ENCODE data around the gene CLDN6.

Gene CLDN6

DNA sequence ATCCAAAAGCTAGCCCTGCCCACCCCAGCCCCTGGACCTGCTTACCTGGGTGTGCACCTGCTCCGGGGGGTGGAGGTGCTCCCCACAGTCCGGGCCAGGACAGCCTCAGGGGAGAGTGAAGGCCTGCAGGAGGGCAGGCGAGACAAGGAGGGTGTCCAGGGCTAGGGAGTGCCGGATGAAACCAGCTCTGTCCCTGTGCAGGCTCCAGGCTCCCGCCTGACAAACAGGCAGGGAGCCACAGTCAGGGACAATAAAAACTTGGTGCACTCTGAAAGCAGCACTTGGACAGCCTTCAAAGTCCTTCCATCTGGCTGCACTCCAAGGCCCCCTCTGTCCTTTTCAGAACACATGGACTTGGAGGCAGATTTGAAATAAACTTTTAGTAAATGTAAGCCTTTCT, 44.9 kb downstream of the CLDN6 start:
- in situ Hi-C loops (cut with MboI; ENCODE audit: low sequenced_read_pairs), result no loop called here

DNA sequence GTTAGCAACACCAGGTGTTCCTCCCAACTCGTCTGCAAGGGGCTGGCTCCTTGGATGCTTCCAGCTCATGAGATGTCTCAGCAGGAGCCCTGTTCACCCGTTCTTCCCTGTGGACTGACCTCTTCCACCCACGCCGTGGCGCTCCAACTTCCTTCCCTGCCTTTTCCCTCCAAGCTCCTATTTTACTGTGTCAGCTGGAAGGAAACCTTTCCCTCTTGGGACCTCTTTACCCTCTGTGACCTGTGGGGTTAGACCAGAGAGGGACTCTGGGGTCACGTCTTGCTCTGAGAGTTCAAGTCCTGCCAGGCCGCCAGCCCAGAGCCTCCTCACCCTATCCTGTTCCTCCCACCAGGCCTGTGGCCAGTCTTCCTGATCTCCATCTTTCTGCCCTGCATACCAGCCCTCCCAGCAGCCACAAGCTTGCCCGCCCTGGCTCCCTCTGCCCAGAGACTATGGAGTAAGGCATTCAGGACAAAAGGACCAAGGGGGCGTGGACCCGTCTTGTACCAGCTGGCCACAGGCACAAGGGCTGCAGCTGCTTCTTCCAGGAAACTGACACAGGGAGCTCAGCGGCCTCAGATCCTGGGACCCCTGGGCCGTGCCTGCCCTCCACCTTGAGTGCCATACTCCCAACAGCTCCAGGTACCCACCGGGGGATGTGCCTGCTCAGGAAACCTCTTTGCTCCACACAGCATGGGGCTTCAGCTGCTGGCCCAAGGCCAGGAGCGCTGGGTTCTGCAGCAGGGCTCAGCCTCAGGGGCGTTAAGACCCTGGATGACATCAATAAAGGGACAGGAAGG, 45.8 kb downstream of the CLDN6 start:
- in situ Hi-C loops (cut with MboI; ENCODE audit: low sequenced_read_pairs), result no loop called here

DNA sequence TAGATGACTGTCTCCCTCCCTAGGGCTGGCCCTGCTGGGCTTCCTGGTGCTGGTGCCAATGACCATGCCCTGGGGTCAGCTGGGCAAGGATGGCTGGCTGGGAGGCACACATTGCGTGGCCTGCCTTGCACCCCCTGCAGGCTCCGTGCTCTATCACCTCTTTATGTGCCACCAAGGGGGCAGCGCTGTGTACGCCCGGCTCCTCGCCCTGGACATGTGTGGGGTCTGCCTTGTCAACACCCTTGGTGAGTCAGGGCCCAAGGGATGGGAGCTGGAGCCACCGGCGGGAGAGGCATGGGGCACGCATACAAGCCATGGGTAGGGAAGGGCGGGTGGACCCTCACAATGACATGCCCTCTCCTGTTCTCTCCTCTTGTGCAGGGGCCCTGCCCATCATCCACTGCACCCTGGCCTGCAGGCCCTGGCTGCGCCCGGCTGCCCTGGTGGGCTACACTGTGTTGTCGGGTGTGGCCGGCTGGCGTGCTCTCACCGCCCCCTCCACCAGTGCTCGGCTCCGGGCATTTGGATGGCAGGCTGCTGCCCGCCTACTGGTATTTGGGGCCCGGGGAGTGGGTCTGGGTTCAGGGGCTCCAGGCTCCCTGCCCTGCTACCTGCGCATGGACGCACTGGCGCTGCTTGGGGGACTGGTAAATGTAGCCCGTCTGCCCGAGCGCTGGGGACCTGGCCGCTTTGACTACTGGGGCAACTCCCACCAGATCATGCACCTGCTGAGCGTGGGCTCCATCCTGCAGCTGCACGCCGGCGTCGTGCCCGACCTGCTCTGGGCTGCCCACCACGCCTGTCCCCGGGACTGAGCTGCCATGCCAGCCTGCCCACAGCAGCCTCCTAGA, 46.6 kb downstream of the CLDN6 start:
- in situ Hi-C loops (cut with MboI; ENCODE audit: low sequenced_read_pairs), result no loop called here

DNA sequence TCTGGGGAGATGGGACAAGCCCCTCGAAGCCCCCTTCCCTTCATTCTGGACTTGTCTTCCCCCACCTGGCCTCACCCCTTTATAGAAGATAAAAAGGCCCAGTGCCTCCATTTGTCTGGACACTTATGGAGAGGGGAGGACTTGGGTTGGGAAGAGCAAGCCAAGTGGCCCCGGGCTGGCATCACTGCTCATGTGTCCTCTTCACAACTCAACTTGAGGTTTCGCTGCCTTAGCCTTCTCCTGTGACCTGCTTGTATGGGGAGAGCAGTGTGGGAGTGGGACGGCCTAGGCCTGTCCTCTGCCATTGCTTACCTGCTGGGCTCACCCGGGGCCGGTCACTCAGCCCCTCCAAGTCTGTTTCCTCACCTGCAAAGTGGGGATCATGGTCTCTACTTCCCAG, 47.4 kb downstream of the CLDN6 start:
- in situ Hi-C loops (cut with MboI; ENCODE audit: low sequenced_read_pairs), result no loop called here

DNA sequence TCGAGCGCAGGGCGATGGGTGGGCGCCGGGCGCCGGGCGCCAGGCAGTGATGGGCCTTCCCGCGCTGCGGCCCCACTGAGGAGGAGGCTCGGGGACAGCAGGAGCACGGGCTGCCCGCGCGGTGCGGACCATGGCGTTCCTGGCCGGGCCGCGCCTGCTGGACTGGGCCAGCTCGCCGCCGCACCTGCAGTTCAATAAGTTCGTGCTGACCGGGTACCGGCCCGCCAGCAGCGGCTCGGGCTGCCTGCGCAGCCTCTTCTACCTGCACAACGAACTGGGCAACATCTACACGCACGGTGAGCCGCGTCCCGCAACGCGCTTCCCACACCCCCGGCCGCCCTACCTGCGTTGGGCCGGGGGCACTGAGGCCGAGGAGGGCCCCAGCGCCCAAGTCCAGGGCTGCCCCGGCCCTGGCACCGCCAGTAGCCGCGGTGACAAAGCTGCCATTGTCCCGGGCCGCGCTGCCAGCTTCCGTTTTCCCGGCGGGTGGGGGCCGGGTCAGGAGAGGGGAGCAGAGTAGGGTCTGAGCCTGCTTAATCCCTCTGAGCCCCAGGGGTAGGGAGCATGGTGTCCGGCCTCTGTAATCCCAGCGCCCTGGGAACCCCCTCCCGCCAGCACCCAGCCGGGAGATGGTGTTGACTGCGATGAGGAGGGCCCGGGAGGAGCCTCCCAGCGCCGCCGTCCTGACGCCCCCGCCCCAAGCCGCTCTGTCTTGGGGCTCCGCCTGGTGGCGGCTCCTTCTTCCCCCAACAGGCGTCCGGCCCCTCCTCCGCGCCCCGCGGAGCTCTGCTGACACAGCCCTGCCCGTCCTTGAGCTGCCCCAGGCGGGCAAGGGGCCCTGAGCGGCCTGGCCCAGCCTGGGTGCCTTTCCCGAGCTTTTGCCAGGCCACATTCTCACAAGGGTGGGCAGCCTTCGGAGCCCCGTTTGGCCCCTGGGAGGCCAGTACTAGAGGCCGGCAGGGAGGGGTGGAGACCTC, 48.1 kb downstream of the CLDN6 start:
- in situ Hi-C loops (cut with MboI; ENCODE audit: low sequenced_read_pairs), result no loop called here

DNA sequence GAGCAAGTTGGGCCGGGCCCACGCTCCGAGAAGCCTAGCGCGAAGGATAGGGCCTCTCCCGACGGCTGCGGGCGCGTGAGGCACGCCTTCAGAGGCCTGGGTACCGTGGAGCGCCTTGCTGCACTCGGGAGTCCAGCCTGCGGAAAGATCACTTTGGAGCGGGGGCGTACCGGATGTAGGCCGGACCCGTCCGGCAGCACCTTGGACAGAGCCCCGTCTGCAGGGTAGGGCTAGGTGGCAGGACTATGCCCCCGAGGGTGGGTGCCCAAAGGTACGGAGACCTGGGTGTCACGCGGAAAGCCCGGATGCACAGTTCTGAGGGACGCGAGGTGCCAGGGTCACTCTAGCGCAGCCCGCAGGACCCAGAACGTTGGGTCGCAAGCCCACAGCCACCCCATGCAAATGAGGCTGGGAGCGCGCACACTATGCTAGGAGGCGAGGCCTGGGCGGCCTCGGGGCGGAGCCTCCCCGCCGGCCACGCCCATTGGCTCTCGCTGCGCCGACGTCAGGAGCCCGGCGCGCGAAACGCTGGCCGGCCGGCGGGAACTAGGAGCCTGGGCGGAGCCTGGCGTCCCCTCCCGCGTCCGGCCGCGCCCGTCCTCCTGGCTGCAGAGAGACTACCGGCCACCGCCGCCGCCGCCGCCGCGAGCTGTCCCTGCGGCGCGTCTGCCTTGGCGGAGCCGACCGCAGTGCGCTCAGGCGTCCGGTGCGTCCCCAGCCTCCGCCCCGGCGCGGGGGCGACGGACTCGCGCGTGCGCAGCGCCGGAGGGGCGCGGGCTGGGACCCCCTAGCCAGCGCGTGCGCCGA, 49.0 kb downstream of the CLDN6 start, which contains the start of gene PAQR4:
Gene PAQR4 (plus strand): TSS at position 611 of the 807 bp plus-strand sequence. CDS start 327 bp downstream, outside the sequence.
- in situ Hi-C loops (cut with MboI; ENCODE audit: low sequenced_read_pairs), result no loop called here

DNA sequence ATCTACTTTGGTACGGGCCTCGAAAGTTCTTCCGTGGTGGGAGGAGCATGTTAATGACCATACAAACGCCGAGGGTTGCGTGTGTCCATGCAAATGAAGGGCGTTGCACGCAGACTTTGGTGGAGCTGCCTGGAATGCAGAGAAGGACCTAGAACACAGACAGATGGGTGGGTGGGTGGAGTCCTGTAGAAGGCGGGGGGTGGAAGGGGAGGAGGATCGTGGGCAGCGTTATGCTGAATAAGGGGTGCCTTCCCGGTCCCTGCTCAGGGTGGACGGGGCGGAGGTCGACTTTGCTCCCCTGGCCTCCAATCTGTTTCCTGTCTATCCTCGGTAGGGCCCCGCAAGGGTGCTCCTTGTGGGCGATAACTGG, 49.6 kb downstream of the CLDN6 start:
- in situ Hi-C loops (cut with MboI; ENCODE audit: low sequenced_read_pairs), result no loop called here

DNA sequence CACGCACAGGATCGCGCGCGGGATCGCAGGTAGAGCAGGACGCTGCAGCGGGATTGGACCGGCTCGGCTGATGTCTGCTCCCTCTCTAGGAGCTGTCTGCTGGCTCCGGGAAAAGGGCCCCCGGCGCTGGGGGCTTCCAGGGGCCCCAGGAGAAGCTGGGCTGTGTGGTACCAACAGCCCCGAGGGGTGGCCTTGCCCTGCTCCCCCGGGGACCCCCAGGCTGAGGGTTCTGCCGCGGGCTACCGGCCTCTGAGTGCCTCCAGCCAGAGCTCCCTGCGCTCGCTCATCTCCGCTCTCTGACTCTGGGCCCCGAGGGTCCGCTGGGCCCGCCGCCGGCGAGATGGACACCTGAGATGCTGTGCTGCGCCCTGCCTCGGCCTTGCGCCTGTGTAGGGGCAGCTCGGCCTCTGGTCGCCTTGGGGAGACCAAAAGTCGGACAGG, 50.2 kb downstream of the CLDN6 start:
- in situ Hi-C loops (cut with MboI; ENCODE audit: low sequenced_read_pairs), result no loop called here

DNA sequence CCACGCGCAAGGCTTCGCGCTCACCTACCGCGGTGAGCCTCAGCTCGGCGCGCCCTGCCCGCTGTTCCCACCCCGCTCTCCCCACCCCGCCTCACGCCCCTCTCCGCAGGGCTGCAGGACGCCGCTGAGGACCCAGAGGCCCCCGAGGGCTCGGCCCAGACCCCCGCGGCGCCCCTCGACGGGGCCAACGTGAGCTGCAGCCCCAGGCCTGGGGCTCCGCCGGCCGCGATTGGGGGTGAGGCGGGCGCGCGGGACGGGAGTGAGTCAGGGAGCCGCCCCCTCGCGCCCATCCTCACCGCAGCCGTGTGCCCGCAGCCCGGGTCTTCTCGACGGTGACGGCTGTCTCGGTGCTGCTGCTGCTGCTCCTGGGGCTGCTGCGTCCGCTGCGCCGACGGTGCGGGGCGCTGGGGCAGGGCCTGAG, 50.8 kb downstream of the CLDN6 start:
- in situ Hi-C loops (cut with MboI; ENCODE audit: low sequenced_read_pairs), result no loop called here

DNA sequence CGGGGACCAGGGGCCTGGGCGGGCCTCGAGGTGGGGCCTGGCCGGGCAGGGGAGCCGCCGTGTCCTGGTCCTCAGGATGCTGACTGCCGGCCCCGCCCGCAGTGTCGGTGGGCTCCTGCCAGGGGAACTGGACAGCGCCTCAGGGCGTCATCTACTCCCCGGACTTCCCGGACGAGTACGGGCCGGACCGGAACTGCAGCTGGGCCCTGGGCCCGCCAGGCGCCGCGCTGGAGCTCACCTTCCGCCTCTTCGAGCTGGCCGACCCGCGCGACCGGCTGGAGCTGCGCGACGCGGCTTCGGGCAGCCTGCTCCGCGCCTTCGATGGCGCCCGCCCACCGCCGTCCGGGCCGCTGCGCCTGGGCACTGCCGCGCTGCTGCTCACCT, 51.2 kb downstream of the CLDN6 start:
- in situ Hi-C loops (cut with MboI; ENCODE audit: low sequenced_read_pairs), result no loop called here

DNA sequence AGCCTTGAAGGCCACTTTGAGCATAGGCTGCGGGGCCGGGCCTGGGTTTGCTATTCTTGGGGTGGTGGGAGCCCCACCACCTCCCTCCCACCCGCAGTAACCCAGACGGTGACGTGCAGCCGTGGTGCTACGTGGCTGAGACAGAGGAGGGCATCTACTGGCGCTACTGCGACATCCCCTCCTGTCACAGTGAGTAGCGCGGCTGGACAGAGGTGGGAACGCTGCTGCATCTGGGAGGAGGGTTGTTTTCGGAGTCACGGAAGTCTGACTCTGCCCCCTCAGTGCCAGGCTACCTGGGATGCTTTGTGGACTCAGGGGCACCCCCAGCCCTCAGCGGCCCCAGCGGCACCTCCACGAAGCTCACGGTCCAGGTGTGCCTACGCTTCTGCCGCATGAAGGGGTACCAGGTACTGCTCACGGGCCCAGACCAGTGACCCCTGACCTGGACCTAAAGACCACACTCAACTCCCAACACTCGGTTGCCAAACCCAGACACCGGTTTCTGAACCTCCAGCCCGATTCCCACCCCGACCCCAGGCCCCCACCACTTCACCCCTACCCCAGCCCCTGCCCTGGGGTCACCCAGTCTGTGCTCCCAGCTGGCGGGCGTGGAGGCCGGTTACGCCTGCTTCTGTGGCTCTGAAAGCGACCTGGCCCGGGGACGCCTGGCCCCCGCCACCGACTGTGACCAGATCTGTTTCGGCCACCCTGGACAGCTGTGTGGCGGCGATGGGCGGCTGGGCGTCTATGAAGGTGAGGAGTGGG, 51.8 kb downstream of the CLDN6 start:
- in situ Hi-C loops (cut with MboI; ENCODE audit: low sequenced_read_pairs), result no loop called here
